ENCODE measurements around the gene NOS1AP.

NOS1AP gene

DNA sequence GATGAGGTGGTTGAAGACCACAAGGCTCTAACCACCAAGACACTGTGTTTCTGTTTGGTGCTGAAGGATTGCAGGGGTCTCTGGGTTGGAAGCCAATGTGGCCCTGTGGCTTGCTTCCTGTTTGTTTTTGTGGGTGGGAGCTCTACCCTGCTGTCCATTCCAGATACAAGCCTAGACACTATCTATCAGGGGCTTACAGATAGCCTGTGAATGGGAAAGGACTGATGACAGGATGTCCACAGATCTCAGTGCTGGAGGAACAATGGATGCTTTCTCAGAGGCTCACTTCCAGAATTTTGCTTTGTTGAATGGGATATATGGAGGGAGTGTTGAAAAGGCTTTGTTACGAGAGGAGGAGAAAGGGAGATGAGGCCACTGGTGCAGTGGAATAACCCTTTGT, 69.7 kb downstream of the NOS1AP start:
- DNase-seq, result no peak

DNA sequence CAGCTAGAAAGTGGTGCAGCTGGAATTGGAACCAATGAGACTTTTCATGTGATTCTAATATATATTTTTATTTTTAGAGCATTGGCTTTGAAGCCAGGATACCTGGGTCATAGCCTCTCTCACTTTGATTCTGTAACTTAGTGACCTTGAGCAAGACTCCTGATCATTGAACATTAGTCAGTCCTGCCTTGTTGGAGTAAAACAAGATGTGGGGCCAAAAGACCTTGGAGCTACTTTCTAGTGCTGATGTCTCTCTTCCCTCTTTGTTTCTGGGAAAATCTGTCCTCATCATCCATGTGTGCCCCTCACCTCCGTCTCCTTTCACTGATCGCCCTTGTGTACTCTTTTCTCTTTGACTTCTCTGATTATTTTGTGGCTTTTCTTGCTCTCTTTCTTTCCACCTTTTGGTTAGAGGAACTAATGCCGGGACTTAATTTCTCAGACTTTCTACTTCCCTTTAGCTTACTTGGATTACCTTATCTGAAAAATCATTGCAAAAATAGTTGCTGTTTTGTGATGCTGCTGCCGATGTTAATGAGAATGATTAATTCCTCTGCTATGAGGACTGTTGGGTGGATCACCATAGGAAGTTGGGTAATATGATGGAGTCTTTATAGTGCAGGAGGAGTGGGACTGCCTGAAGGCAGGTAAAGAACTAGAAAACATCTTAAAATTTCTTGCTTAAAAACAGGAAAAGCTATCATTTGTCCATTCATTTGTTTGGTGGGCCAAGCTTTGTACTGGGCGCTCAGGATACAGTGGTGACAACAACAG, 72.0 kb downstream of the NOS1AP start:
- no peak for DNase-seq

DNA sequence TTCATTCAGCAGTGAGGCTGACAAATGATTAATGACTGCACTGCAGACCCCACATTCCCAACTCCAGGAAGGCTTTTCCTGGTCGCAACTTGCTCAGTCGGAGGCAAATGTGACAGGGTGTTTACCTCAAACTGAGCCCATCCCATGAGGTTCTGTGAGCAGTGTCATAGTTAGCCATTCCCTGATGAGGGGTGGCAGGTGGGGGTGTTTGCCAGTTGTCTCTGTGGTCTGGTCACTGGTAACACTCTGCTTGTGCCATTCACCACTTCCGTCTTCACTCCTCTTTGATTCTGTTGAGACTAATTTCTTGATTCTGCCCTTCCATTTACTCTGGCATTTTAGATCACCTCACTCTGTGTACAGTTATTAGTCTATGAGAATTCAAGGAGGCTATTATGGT, 73.5 kb downstream of the NOS1AP start:
- DNase-seq, result no peak

DNA sequence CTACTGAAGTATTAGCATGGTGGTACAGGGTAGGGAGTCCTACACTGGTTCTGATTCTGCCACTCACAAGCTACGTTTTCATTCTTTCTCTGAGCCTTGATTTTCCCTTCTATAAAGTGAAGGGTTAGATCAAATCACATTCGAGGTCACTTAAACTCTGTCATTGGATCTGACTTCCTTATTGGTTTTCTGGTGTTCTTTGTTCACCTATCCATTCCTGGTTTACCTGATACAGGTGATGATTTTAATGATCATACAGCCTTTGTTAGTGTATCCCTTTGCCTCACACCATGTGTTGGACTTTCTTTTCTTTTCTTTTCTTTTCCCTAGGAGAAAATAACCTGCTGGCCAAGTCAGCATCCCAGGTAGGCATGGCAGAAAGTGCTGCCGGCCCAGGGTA, 74.8 kb downstream of the NOS1AP start:
- no peak for DNase-seq

DNA sequence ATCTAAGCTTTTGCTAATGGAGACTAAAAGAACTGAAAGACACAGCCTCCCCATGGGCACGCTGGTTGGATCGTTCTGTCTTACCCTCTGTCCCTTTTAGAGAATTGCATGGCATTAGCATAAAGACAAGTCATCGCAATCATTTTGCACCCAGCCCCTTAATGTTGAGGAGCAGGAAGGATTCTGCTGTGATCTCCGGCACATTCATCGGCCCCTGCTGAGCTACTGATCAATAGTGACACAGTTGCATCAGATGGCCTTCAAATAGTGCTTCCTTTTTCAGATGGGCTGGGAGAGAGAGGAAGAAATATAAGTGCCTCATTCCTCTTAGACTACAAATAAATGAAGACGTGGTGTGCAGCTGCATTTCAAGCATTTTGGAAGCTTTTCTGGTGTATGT, 75.4 kb downstream of the NOS1AP start:
- no peak for DNase-seq

DNA sequence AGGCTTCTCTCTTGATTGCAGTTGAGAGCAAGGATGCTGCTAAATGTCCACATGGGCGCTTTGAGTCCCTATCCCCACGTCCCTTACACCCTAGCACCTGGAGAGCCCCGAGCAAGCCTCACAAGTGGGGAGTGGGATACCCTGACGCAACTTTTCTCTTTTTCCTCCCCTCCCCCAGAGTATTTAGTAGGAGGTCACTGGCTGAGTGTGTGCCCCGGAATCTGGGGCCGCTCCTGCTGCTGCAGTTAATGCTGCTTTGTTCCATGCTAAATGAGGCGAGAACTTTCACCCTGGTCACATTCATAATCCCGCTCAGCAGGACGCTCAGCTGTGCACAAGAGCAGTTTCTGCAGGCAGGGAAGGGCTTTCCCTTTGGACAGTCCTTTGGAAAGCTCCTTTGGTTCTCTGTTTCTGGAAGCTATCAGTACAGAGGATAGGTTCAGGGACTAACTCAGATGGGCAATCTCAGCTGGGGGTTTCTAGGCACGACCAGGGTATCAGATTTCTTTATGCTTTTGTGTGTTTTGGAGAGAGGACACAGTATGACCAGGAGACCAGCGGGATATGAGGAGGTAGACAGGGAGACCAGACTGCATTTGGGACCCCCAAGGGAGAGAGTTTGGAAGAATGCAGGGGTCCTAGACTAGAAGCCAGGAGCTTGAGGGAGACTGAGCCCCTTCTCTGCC, 75.9 kb downstream of the NOS1AP start:
- DNase-seq, result no peak

DNA sequence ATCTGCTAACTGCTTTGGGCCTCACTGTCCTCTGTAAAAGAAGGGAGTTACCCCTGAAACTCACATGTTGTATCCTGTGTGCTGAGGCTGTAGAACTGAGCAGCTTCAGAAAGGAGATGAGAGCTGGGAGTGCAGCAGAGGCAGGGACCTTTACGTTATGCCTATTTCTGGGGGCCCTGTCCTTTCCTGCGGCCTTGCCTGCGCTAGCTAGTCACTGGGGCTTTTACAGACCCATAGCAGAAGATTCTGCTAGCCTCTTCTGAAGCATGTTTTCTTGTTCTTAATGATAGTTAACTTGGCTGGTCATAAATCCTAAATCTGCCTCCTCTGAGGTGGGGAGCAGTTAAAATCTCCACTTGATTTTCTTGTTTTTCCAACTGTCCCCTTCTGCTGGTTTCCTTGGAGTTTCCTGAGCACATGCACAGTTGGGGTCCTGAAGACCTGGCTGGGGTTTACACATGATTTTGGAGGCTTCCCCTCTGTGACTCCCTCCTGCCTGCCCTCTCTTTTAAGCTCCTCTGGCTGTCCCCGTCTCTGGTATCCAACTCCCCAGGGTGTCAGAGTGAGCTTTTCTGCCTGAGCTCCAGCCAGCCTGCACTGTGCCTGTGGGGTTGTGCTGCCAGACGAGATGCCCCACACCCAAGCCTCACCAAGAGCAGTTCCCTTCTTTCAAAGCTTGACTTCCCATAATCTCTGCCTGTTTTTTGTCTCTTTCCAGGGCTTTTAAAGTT, 76.6 kb downstream of the NOS1AP start:
- no peak for DNase-seq

DNA sequence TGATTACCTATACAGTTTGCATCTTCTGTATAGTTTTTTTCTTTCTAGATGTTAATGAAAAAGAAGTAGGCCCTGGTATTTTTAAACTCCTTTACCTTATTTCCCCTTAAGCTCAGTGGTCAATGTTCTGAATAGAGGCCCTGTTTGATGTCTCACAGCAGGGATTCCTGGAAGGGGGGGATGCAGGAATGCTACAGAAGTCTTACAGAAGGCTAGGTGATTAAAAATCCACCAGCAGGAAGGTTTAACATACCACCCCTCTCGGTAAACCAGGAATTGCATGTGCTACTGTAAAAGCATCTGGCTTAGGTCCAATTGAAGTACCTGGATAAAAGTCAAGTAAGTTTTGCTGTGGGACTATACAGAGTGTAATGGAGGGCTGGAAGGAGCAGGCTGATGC, 78.3 kb downstream of the NOS1AP start:
- no peak for DNase-seq

DNA sequence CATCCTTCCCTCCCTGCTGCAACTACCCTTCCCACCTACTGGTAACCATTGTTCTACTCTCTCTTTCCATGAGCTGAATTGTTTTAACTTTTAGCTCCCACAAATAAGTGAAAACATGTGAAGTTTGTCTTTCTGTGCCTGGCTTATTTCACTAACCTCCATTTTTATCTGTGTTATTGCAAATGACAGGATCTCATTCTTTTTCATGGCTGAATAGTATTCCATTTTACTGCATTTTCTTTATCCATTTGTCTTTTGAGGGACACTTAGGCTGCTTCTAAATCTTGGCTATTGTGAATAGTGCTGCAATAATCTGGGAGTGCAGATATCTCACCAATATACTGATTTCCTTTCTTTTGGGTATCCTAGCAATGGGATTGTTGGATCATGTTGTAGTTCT, 80.6 kb downstream of the NOS1AP start:
- no peak for DNase-seq

DNA sequence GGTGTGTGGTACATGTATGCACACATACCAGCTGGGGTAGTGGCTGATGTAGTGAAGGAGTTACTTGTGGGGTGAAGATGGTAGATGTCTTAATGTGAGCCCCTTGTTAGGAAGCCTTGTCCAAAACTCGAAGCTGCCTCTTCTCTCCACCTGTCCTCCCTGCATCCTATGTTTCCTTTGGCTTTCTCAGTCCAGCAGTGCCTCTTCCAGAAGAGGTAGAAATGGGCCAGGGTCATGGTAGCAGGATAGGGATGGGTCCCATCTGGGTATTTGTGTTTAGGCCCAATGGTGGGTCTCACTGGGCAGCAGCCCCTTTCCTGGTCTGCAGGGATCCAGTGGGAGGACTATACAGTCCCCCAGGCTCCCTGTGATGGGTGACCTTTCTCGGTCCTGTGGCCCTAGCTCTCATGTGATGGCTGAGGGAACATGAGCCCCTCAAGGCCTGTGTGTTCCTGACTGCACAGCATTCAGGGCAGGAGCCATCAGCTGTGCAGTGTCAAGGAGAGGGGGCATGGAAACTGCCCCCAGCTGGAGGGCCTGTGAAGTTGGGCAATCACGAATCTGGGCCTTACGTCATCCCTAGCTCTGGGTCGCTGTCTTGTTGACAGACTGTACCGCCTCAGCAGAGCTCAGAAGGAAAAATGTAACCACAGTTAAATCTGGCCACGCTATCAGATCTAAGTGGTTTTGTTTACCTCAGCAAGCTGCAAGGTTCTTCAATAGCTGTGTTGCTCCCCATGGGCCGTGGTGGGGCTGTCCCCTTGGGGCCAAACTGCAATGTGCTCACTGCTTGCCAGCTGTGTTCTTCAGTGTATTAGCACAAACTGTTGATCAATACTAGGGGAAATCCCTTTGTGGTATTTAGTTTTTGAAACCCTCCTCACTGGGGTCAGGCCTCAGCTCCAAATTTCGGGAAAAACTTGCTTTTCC, 82.7 kb downstream of the NOS1AP start:
- peak; percentile 32 for DNase-seq

DNA sequence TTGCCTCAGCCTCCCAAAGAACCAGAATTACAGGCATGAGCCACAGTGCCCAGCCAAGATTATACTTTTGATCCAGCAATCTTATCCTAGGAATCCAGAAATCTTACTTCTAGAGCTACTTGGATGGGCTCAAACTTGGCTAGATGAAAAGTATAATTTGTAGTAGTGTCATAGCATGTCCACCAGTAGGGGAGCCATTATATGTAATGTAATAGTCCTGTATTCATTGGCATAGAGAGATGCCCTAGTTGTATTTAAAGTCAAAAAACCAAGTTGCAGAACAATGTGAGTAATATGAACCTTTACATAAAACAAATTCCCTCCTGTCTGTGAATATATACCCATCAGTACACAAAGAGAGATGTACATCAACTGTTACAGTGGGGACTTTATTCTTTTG, 83.9 kb downstream of the NOS1AP start:
- DNase-seq, result no peak

DNA sequence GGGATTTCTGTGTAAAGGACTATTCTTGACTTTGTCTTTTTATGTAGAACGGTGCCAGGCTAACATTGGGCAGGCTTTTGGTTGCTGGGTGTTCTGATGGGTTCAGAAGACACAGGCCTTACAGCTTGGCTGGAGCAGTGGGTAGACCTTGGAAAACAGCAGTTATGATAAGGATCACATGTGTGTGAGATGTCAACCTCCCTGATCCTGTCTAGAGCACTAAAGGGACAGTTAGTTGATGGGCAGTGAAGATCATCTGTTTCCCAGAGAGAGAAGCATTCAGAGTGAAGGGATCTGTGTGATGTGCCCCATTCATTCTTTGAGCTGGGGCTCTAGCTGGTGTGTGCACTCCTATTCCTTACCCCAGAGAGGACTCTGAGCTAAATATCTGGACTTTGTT, 88.0 kb downstream of the NOS1AP start:
- DNase-seq, result no peak

DNA sequence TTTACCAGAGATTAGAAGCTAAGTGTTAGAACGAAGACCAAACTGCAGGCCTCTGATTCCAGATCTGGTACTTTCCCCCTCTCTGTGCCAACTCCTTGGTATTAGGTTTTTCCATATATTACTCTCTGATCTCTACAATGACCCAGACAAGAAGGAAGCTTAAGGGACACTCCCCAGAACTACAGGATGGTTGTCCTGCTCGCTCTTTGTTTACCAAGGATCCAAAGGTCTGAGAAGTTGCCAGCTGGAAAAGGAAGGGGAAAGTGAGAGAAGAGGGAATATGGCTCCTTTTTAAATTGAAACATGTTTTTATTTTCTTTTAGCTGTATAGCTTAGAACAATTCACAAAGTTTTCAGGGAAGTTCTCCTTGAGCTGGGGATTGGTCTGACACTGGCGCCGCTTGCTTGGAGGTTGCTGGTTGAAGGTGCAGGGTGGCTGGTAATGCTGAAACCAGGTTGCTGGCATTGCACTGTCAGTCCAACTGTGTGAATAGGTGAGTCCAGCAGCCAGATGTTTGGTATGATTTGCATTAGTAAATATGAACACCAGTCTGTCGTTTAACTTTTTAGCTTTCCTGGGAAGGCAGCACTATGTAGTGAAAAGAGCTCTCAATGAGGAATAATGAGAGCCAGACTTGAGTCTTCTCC, 89.3 kb downstream of the NOS1AP start:
- no peak for DNase-seq

DNA sequence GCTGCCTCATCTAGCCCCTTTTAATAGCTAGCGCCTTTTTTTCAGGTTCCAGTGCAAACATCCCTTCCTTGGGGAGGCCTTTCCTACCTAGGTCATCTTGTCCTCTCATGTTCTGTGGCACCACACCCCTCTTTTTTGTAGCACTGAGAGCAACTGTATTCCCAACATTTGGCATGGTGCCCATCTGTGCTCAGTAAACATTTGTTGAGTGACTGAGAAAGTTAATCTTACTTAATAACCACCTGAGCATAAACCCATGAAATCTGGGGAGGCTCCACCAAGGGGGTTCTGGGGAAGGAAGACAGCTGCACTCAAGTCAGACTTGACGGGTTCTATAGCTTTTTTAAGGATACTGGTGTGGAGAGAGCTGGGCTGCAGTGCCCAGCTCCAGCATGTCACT, 90.0 kb downstream of the NOS1AP start:
- no peak for DNase-seq

DNA sequence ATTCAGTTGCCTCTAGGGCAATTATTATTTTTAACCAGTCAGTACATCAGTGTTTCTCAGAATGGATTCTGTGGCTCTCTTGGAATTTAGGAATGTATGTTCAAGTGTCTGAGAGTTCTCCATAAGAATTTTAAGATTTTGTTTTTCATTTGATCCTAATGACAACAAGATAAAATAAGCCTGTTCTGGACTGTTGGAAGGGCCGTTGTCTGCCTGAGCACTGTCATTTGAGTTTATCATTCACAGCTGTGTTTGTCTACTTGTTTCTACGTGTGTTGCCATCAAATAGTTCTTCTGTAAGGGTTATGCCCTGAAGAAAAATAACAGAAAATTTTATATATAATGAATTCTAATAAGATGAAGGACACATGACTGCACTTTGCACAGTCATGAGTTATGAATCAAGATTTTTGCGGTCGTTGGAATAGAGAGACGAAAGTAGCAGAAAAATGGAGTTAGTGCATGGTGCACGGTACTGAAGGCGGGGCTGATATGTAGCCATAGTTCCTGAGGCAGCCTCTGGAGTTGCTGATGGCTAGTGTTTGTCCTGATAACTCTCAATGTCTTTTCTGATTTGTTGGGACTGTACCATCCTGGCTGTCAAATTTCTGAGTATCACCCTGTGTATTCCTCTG, 92.5 kb downstream of the NOS1AP start:
- DNase-seq, result no peak

DNA sequence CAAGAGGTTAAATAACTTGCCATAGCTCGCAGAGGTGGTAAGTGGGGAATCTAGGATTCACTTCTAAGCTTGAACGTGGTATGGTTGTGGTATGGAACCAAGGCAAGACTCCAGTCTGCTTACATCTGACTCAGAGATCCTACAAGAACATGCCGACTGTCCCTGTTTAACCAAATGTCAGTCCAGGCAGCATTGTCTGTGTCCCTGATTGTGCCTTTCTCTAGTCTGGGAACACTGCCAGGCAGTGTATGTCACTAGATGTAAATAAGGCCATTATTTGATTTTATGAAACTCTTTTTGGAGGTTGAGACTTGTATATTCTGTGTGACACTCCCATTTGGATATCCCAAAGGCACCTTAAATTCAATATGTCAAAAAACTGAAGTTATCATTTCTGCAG, 96.0 kb downstream of the NOS1AP start:
- no peak for DNase-seq

DNA sequence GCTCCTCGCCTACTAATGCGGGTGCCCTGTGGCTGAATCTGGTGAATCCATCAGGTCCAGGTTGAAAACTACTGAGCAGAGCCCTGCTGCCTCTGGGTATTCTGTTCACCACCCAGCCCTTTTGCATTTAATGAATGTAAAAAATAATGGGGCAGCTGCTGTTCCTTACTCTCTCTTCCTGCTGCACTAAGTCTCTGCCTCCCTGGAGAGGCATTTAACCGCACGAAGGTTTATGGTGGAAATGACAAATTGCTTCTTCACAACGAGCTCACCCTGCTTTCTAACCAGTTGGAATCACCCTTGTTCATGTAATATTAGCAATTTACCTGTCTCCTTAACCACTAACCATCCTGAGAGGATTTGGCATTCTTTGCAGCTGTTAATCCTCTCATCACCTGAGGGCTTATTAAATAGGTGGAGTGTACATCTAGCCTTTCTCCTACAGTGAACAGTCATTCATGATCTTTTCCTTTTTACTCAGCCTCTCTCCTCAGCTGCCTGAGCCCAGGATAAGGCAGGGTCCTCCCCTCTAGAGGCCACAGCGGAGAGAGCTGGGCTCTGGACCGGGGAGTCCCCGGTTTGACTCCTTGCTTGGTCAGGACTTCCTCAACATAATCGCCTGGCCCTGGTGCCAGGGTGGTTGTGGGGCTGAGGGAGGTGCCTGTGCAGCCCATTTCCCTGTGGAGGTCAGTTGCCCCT, 97.6 kb downstream of the NOS1AP start:
- DNase-seq, result no peak

DNA sequence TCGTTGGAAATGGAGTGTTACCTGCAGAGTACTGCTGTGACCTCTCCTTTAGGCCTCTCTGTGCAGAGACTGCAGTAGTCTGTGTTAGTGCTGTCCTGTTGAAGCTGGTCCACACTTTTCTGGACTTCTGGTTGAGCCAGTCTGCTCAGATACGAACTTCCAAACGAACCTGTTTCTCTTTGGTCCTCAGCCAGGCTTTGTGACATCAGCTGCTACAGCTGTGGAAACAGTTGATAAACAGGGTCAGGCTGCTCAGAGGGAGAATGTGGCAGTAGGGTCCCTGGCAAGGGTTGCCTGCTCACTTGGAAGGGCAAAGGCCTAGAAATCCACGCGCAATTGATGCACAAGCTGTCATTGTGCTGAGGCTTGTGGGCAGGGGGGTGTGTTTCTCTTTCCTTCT, 98.8 kb downstream of the NOS1AP start:
- DNase-seq, result no peak

DNA sequence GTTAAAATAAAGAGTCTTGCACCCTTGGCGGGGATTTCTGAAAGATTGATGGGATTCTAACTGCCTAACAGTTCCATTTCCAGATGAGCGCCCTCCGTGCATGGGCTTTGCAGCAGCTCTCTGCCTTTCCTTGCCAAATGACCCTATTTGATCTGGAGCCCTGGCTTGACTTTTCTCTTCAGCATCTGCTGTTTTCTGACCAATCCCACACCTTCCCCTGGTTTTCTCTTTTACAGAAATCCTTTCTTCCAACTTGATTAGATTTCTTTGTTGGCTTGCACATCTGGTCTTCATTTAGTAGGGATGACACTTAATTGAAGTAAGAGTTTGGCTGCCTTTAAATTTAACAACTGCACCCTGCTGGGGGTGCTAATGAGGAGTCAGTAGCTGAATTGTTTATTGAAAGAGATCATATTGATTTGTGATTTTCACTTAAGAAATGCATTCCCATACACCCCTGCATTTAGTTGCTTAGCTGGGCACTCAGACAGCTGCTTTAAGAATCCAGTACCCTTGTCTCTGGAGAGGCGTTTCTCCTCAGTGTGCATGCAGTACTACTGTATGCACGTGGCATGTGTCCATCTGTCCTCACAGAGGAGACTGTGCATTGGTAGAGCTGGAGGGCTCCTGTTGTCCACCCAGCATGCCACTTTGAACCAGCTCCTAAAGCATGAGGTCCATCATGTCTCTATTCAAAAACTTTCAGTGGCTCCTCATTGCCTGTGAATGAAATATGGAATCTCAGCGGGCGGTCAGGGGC, 99.7 kb downstream of the NOS1AP start:
- no peak for DNase-seq

DNA sequence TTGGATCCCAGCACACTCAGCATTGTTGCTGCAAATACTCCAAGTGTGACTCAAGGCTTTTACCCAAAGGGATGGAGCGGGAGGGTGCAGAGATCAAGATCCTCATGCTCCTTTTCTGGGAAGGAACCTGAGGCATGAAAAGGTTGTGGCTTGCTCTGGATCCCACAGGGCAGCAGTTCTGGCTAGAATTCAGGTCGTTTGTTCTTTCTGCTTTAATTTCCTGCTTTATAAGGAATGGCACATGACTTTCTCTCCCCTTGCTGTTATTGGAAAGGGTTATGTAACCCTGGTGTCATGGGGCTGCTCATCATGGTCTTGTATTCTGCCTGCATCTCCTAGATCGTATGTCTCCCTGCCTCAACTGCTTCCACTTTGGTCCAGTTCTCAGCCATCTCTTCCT, 101.6 kb downstream of the NOS1AP start:
- no peak for DNase-seq

Data from stimulated activated CD8-positive, alpha-beta memory T cell treated with anti-CD3 and anti-CD28 coated beads, Interleukin-4, amount 100 ng/mL, for 48 hours (primary cell).